Osteocyte (in vitro differentiated cells): ENCODE results near the gene SLC9A8. TPM values are rescaled to one million over a fixed set of nuclear protein-coding genes. Genes with fewer than 3 reads are reported as not detected.

Experiments
- DNase-seq: peaks from one replicate; pipeline ENCODE4 v3.0.0; 2021; ENCODE audit warnings: mixed read lengths; ENCODE audit not compliant: unreplicated experiment; ENCODE audit errors: extremely low spot score
- H3K27ac Mint-ChIP-seq: one replicate; pipeline ENCODE4 v1.8.0; 2021; ENCODE audit warnings: mild to moderate bottlenecking, mixed read lengths; ENCODE audit not compliant: unreplicated experiment
- H3K27me3 Mint-ChIP-seq: one replicate; pipeline ENCODE4 v1.8.0; 2021; ENCODE audit warnings: mixed read lengths; ENCODE audit not compliant: unreplicated experiment
- H3K36me3 Mint-ChIP-seq: one replicate; pipeline ENCODE4 v1.8.0; 2021; ENCODE audit warnings: mixed read lengths; ENCODE audit not compliant: unreplicated experiment
- H3K4me1 Mint-ChIP-seq: one replicate; pipeline ENCODE4 v1.8.0; 2021; ENCODE audit warnings: mixed read lengths; ENCODE audit not compliant: unreplicated experiment
- H3K4me3 Mint-ChIP-seq: one replicate; pipeline ENCODE4 v1.8.0; 2021; ENCODE audit warnings: mild to moderate bottlenecking, moderate library complexity, mixed read lengths; ENCODE audit not compliant: unreplicated experiment
- H3K9me3 Mint-ChIP-seq: one replicate; pipeline ENCODE4 v1.8.0; 2021; ENCODE audit warnings: mixed read lengths; ENCODE audit not compliant: unreplicated experiment
- total RNA-seq: library from RNA; stranded (reverse); gene quantifications from 2 replicates; pipeline ENCODE4 v1.2.1, GENCODE V29; 2021
- TF ChIP-seq, protein P1 (sequence below): fragments of 200-600 bp; sonication (generic); IDR thresholded peaks from 2 replicates; pipeline ENCODE4 v1.5.0; 2021; ENCODE audit warnings: antibody characterized with exemption, mild to moderate bottlenecking, moderate library complexity

SLC9A8 gene
- total RNA-seq, 1 donor from 2014 or later = 10.9 TPM

DNA sequence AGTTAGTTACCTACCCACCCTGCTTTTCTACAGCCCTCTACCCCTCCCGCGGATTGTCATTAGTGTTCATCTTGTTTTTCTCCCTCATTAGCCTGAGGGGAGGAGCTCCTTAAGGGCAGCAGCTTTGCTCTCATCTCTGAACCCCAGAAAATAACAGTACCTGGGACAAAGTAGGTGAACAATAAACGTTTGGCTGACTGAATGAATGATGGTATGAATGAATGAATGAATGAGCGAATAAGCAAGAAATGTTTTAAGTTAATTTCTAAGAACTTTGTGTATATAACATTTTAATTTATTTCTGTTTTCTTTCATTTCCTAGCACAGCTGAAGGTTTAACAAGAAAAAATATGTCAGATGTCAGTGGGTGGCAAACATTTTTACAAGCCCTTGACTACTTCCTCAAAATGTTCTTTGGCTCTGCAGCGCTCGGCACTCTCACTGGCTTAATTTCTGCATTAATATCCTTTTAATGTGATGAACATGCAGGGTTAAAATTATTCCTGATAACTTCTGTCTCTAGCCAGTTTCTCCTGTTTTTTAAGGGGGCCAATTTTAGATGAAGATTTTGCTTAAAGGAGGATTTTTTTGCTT is 50.1 kb downstream of the SLC9A8 start:
- Mint-ChIP-seq H3K36me3 (peaks cover 17% of the 10 kb centered on the region), H3K27me3 (no peaks in the 10 kb centered on the region), H3K4me1 (peaks cover 27% of the 10 kb centered on the region), H3K9me3 (no peaks in the 10 kb centered on the region), H3K27ac (no peak overlapping the region), H3K4me3 (no peak overlapping the region)
- TF ChIP-seq, protein P1, sequence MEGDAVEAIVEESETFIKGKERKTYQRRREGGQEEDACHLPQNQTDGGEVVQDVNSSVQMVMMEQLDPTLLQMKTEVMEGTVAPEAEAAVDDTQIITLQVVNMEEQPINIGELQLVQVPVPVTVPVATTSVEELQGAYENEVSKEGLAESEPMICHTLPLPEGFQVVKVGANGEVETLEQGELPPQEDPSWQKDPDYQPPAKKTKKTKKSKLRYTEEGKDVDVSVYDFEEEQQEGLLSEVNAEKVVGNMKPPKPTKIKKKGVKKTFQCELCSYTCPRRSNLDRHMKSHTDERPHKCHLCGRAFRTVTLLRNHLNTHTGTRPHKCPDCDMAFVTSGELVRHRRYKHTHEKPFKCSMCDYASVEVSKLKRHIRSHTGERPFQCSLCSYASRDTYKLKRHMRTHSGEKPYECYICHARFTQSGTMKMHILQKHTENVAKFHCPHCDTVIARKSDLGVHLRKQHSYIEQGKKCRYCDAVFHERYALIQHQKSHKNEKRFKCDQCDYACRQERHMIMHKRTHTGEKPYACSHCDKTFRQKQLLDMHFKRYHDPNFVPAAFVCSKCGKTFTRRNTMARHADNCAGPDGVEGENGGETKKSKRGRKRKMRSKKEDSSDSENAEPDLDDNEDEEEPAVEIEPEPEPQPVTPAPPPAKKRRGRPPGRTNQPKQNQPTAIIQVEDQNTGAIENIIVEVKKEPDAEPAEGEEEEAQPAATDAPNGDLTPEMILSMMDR = no peak
- DNase-seq = no peak

GRCh38 chr20:49863666-49864065 is 51.0 kb downstream of the SLC9A8 start:
- no peaks in the 10 kb centered on the region for H3K27me3 Mint-ChIP-seq
- no peak overlapping the region for H3K27ac Mint-ChIP-seq
- no peak overlapping the region for H3K4me3 Mint-ChIP-seq
- DNase-seq = no peak
- H3K9me3 Mint-ChIP-seq = no peaks in the 10 kb centered on the region
- H3K4me1 Mint-ChIP-seq = peaks cover 34% of the 10 kb centered on the region
- TF ChIP-seq, protein P1 = no peak
- H3K36me3 Mint-ChIP-seq = peaks cover 14% of the 10 kb centered on the region

DNA sequence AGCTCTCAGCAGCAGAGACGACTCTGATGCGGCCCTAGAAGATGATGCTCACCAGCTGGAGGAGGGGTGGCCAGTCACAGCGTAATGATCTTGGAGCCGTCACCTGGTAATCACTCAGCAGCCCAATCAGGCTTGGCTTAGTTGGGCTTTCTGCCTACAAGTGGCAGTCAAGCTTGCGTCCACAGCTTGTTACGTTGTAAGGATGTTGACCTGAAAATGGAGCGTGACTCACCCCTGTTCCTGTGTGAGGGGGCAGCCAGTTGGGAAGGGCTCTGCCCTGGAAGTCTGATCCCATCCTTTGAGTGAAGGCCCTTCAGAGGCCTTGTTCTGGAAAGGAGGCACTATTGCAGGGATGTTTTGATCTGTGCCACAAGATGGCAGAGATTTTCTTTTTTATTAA is 52.9 kb downstream of the SLC9A8 start:
- Mint-ChIP-seq H3K4me3 (no peak overlapping the region), H3K9me3 (no peaks in the 10 kb centered on the region), H3K27me3 (no peaks in the 10 kb centered on the region), H3K27ac (peak overlapping the region; percentile 80), H3K36me3 (peaks cover 12% of the 10 kb centered on the region), H3K4me1 (peaks cover 44% of the 10 kb centered on the region)
- DNase-seq = no peak
- TF ChIP-seq, protein P1 = no peak

DNA sequence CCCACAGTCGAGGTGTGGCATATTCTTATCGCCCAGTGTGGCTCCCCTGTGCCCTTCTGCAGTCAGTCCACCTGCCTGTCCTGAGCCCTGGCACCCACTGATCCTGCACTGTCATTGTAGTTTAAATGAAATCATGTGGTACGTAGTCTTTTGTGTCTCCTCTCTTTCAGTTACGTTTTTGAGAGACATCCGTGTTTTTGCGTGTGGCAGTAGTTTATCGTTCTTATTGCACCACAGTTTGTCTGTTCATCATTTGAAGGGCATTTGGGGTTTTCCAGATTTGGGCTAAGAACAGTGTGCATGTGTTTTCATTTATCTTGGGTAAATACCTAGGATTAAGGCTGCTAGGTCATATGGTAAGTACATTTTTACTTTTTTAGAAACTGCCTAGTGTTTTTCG is 53.4 kb downstream of the SLC9A8 start:
- peaks cover 44% of the 10 kb centered on the region for H3K4me1 Mint-ChIP-seq
- H3K27ac Mint-ChIP-seq = peak overlapping the region; percentile 80
- peak overlapping the region; percentile 6 for H3K4me3 Mint-ChIP-seq
- no peaks in the 10 kb centered on the region for H3K9me3 Mint-ChIP-seq
- TF ChIP-seq, protein P1 = no peak
- no peak for DNase-seq
- peaks cover 12% of the 10 kb centered on the region for H3K36me3 Mint-ChIP-seq
- H3K27me3 Mint-ChIP-seq = no peaks in the 10 kb centered on the region

- H3K27ac Mint-ChIP-seq = peak overlapping the region; percentile 80
Observed at GRCh38 chr20:49867453-49868215, 55.0 kb downstream of the SLC9A8 start.

More at GRCh38 chr20:49867453-49868215, 55.0 kb downstream of the SLC9A8 start:
- no peak for DNase-seq
- TF ChIP-seq, protein P1 = no peak
- no peaks in the 10 kb centered on the region for H3K27me3 Mint-ChIP-seq
- H3K4me1 Mint-ChIP-seq = peaks cover 44% of the 10 kb centered on the region
- H3K9me3 Mint-ChIP-seq = no peaks in the 10 kb centered on the region
- no peak overlapping the region for H3K4me3 Mint-ChIP-seq
- peaks cover 12% of the 10 kb centered on the region for H3K36me3 Mint-ChIP-seq
